Mesenchymal stem cell (in vitro differentiated cells and primary cell): ENCODE results near the gene TTC33.

Experiments
- DNase-seq: peaks from one replicate; pipeline ENCODE4 v3.0.0-alpha.2; 2013
- H2AFZ ChIP-seq: one replicate; pipeline ENCODE4 v1.6.1; 2013; ENCODE audit warnings: low read depth, mild to moderate bottlenecking, control low read depth, inconsistent platforms, low read length, moderate library complexity
- H2AK5ac ChIP-seq: 2 replicates; pipeline ENCODE4 v1.6.1; 2013; ENCODE audit warnings: low read length, moderate library complexity, mild to moderate bottlenecking, inconsistent platforms; ENCODE audit not compliant: severe bottlenecking
- H2BK120ac ChIP-seq: one replicate; pipeline ENCODE4 v1.6.1; 2013; ENCODE audit warnings: low read depth, mild to moderate bottlenecking, inconsistent platforms, low read length, moderate library complexity
- H2BK12ac ChIP-seq, 2 experiments: one replicate each; pipeline ENCODE4 v1.6.1; 2013; ENCODE audit warnings: inconsistent platforms in 2 of 2, low read length in 2 of 2, mild to moderate bottlenecking in 2 of 2, moderate library complexity in 2 of 2, control low read depth in 1 of 2
- H2BK15ac ChIP-seq: one replicate; pipeline ENCODE4 v1.6.1; 2013; ENCODE audit warnings: mild to moderate bottlenecking, low read depth, inconsistent platforms; ENCODE audit not compliant: poor library complexity, severe bottlenecking
- H2BK5ac ChIP-seq: 2 replicates; pipeline ENCODE4 v1.6.1; 2013; ENCODE audit warnings: low read depth, mild to moderate bottlenecking, low read length, control low read depth, inconsistent platforms; ENCODE audit not compliant: poor library complexity, severe bottlenecking
- H3K14ac ChIP-seq, 2 experiments: one replicate each; pipeline ENCODE4 v1.6.1; 2013; ENCODE audit warnings: inconsistent platforms in 2 of 2, low read length in 2 of 2, control low read depth in 1 of 2, mild to moderate bottlenecking in 1 of 2, moderate library complexity in 1 of 2
- H3K18ac ChIP-seq, 2 experiments: one replicate each; pipeline ENCODE4 v1.6.1; 2013; ENCODE audit warnings: inconsistent platforms in 2 of 2, low read length in 2 of 2, control low read depth in 1 of 2, low read depth in 1 of 2, mild to moderate bottlenecking in 1 of 2
- H3K23ac ChIP-seq, 2 experiments: one replicate each; pipeline ENCODE4 v1.6.1; 2013; ENCODE audit warnings: inconsistent platforms in 2 of 2, low read length in 2 of 2, mild to moderate bottlenecking in 2 of 2, moderate library complexity in 2 of 2, control low read depth in 1 of 2
- H3K27ac ChIP-seq: 2 replicates; pipeline ENCODE4 v1.5.1; 2013; ENCODE audit warnings: mild to moderate bottlenecking, moderate library complexity, low read length, control low read depth, inconsistent platforms; ENCODE audit not compliant: poor library complexity, severe bottlenecking
- H3K27me3 ChIP-seq, 2 experiments: 2 replicates each; pipeline versions ENCODE4 v1.6.1 to v1.7.0; 2013; ENCODE audit warnings: low read length in 2 of 2, mild to moderate bottlenecking in 2 of 2, moderate library complexity in 2 of 2, control low read depth in 1 of 2, inconsistent platforms in 1 of 2; ENCODE audit not compliant: control insufficient read depth in 1 of 2, insufficient read depth in 1 of 2
- H3K36me3 ChIP-seq, 2 experiments: 2 replicates each; pipeline versions ENCODE4 v1.6.1 to v1.7.0; 2013; ENCODE audit warnings: low read length in 2 of 2, control low read depth in 1 of 2, inconsistent platforms in 1 of 2, low read depth in 1 of 2, mild to moderate bottlenecking in 1 of 2; ENCODE audit not compliant: insufficient read depth in 2 of 2, control insufficient read depth in 1 of 2
- H3K4ac ChIP-seq, 2 experiments: one replicate each; pipeline ENCODE4 v1.6.1; 2013; ENCODE audit warnings: inconsistent platforms in 2 of 2, low read length in 2 of 2, mild to moderate bottlenecking in 2 of 2, moderate library complexity in 2 of 2, control low read depth in 1 of 2, low read depth in 1 of 2
- H3K4me1 ChIP-seq: 2 replicates; pipeline ENCODE4 v1.6.1; 2013; ENCODE audit warnings: low read depth, low read length, control low read depth; ENCODE audit not compliant: control insufficient read depth, insufficient read depth
- H3K4me2 ChIP-seq: 2 replicates; pipeline ENCODE4 v1.6.1; 2013; ENCODE audit warnings: low read length, mild to moderate bottlenecking, inconsistent platforms; ENCODE audit not compliant: poor library complexity, severe bottlenecking
- H3K4me3 ChIP-seq, 2 experiments: 2 replicates each; pipeline versions ENCODE4 v1.5.1 to v1.7.0; 2013; ENCODE audit warnings: low read length in 2 of 2, mild to moderate bottlenecking in 2 of 2, control low read depth in 1 of 2, low read depth in 1 of 2; ENCODE audit not compliant: insufficient read depth in 1 of 2
- H3K79me1 ChIP-seq: replicated peaks from 2 replicates; pipeline ENCODE4 v1.6.1; 2013; ENCODE audit warnings: mild to moderate bottlenecking, control low read depth, low read length, inconsistent platforms; ENCODE audit not compliant: poor library complexity, severe bottlenecking
- H3K9ac ChIP-seq: 2 replicates; pipeline ENCODE4 v1.7.0; 2013; ENCODE audit warnings: mild to moderate bottlenecking, low read length, moderate library complexity
- H3K9me3 ChIP-seq: 2 replicates; pipeline ENCODE4 v1.7.0; 2013; ENCODE audit warnings: mild to moderate bottlenecking, low read length; ENCODE audit not compliant: control insufficient read depth
- H4K8ac ChIP-seq: one replicate; pipeline ENCODE4 v1.6.1; 2013; ENCODE audit warnings: inconsistent platforms, mild to moderate bottlenecking, low read length, moderate library complexity
- H4K91ac ChIP-seq: one replicate; pipeline ENCODE4 v1.6.1; 2013; ENCODE audit warnings: mild to moderate bottlenecking, low read length, inconsistent platforms
- WGBS: methylation state at CpG from one replicate; pipeline ENCODE4 v1.1.7; 2013; ENCODE audit warnings: mixed read lengths; 5-methylcytosine and 5-hydroxymethylcytosine counted together

Gene TTC33

DNA sequence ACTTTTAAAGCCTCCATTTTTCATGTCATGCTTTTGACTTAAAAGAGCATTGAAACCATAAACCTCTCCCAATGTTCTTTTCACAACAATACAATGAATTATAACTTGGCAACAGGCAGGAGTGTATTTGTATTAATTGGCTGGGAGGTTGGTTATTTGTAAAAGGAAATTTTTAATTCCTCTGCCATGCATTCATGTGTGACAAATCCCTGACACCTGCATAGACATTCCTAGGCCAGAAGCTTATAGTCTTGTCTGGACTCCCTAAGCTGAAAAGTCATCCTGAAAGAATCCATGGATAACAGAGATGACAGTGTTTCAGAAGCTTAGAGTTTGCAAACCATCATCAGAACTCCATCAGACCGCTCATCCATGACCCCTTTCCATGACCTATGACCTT lies 152.4 kb downstream of the TTC33 start:
- no CpG with 5 or more reads among the region's 1 CpG for WGBS
- no peak overlapping the region for H3K14ac ChIP-seq
- no peak overlapping the region for H3K4me3 ChIP-seq

DNA sequence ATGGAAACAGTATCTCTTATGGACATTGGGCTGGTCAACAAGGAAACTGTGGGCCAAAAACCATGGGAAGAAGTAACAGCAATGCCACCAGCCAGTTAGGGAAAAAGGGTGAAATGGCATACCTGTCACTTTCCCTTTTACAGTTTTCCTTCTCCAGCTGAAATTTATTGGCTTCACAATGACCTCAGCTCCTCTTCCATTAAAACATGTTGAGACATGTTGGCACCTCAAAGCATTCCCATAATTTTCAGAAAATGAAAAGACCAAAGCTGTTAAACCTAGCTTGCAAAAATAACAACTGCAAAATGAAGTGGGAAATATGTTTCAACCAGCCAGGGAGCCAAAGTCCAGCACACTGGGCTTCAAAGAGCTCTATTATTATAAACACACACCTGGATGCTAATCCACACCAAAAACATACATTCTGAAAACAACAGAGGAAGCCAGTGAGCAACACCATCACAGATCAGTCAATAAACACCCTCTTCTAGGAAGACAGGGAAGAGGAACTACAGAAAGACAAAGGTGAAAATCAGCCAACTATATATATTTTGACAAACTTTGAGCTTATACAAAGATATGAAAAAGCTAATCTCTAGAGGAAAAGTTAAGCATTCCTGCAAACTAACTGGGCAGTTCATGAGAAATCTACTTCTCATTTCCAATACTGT lies 154.4 kb downstream of the TTC33 start:
- no peak overlapping the region for H3K4ac ChIP-seq

More for the DNA sequence above, 152.4 kb downstream of the TTC33 start:
- H3K9ac ChIP-seq, result no peak overlapping the region
- H2BK5ac ChIP-seq, result no peak overlapping the region
- no peak overlapping the region for H2AK5ac ChIP-seq
- peaks cover 4% of the 10 kb centered on the region for H3K4me1 ChIP-seq
- H4K8ac ChIP-seq, result no peak overlapping the region
- no peak overlapping the region for H4K91ac ChIP-seq
- H3K79me1 ChIP-seq, result no peaks in the 10 kb centered on the region
- H2BK12ac ChIP-seq, result no peak overlapping the region
- H3K27me3 ChIP-seq, result no peaks in the 10 kb centered on the region
- H3K27ac ChIP-seq, result peak overlapping the region; percentile 8
- H3K9me3 ChIP-seq, result no peaks in the 10 kb centered on the region
- no peak for DNase-seq
- H3K4ac ChIP-seq, result no peak overlapping the region
- no peak overlapping the region for H2AFZ ChIP-seq
- no peaks in the 10 kb centered on the region for H3K36me3 ChIP-seq
- H3K4me2 ChIP-seq, result no peak overlapping the region
- H3K23ac ChIP-seq, result no peak overlapping the region
- H3K18ac ChIP-seq, result no peak overlapping the region
- H2BK120ac ChIP-seq, result no peak overlapping the region
- no peak overlapping the region for H2BK15ac ChIP-seq

DNA sequence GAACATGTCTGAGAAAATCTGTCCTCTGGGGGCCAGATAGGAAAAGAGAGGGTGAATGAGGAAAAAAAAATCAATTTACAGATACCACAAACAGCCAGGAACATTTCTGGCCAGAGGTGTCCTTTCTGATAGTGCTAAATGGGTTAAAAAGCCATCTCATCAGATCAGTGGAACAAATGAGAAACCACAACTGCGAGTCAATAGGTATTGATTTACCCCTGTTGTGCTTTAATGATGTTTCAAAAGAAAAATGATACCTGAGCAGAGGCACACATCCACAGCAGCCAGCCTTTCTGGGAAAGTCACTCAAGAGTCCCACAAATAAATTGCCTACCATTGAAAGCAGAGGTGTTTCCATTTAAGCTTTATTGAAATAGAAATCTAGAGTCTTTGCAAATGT lies 155.4 kb downstream of the TTC33 start:
- H3K36me3 ChIP-seq, result no peaks in the 10 kb centered on the region
- no peak overlapping the region for H2BK12ac ChIP-seq
- H3K4me3 ChIP-seq, result no peak overlapping the region
- H2AFZ ChIP-seq, result no peak overlapping the region
- H4K8ac ChIP-seq, result no peak overlapping the region
- H3K4me1 ChIP-seq, result no peaks in the 10 kb centered on the region
- no peak overlapping the region for H2BK5ac ChIP-seq
- H3K9ac ChIP-seq, result no peak overlapping the region
- WGBS, result 57% methylated on average over 1 of the region's 1 CpG
- H3K9me3 ChIP-seq, result no peaks in the 10 kb centered on the region
- no peak overlapping the region for H2AK5ac ChIP-seq
- no peak overlapping the region for H3K4ac ChIP-seq
- H3K27me3 ChIP-seq, result no peaks in the 10 kb centered on the region
- H3K27ac ChIP-seq, result no peak overlapping the region
- H3K18ac ChIP-seq, result no peak overlapping the region
- H2BK15ac ChIP-seq, result no peak overlapping the region
- H3K14ac ChIP-seq, result no peak overlapping the region
- no peak overlapping the region for H2BK120ac ChIP-seq
- no peak overlapping the region for H3K4me2 ChIP-seq
- no peak overlapping the region for H3K23ac ChIP-seq
- H4K91ac ChIP-seq, result no peak overlapping the region
- no peak for DNase-seq
- no peaks in the 10 kb centered on the region for H3K79me1 ChIP-seq

More for the DNA sequence above, 154.4 kb downstream of the TTC33 start:
- peak overlapping the region; percentile 61 for H3K27ac ChIP-seq
- no peak overlapping the region for H2BK5ac ChIP-seq
- H3K9me3 ChIP-seq, result no peaks in the 10 kb centered on the region
- no peak overlapping the region for H3K4me3 ChIP-seq
- H2BK15ac ChIP-seq, result no peak overlapping the region
- H3K14ac ChIP-seq, result no peak overlapping the region
- no peak overlapping the region for H2BK12ac ChIP-seq
- H2AK5ac ChIP-seq, result peak overlapping the region; percentile 41
- H2BK120ac ChIP-seq, result no peak overlapping the region
- peaks cover 4% of the 10 kb centered on the region for H3K4me1 ChIP-seq
- DNase-seq, result no peak
- peak overlapping the region; percentile 17 for H3K9ac ChIP-seq
- H3K36me3 ChIP-seq, result no peaks in the 10 kb centered on the region
- no peak overlapping the region for H2AFZ ChIP-seq
- no peaks in the 10 kb centered on the region for H3K79me1 ChIP-seq
- no peak overlapping the region for H3K4me2 ChIP-seq
- H3K23ac ChIP-seq, result no peak overlapping the region
- no peak overlapping the region for H4K8ac ChIP-seq
- no peaks in the 10 kb centered on the region for H3K27me3 ChIP-seq
- no peak overlapping the region for H3K18ac ChIP-seq
- no peak overlapping the region for H4K91ac ChIP-seq

DNA sequence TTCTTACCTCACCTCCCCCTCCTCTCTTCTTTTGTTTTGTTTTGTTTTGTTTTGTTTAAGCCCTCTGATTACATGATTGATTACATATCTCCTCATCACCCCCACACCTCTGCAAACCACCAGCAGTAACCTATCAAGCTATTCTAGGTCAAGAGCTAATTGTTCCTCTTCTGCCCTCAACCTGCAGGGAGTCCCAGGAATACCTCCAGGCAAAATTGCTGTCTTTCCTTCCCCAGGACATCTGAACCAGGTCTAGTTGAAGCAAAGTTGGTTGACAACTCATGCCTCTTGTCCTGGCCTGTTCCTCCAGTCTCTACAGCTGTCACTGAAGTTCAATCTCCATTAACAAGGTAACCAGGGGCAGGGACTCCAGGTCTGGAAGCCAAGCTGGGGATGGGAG lies 156.1 kb downstream of the TTC33 start:
- no peak overlapping the region for H3K14ac ChIP-seq
- H2AK5ac ChIP-seq, result peak overlapping the region; percentile 60
- no peak overlapping the region for H3K27ac ChIP-seq
- no peak overlapping the region for H3K4ac ChIP-seq
- H4K91ac ChIP-seq, result no peak overlapping the region
- H4K8ac ChIP-seq, result no peak overlapping the region
- H3K9me3 ChIP-seq, result no peaks in the 10 kb centered on the region
- H3K27me3 ChIP-seq, result no peaks in the 10 kb centered on the region
- DNase-seq, result no peak
- no peak overlapping the region for H2AFZ ChIP-seq
- H2BK15ac ChIP-seq, result no peak overlapping the region
- H3K4me2 ChIP-seq, result no peak overlapping the region
- no peaks in the 10 kb centered on the region for H3K36me3 ChIP-seq
- H2BK5ac ChIP-seq, result peak overlapping the region; percentile 5
- no peak overlapping the region for H2BK120ac ChIP-seq
- no peak overlapping the region for H3K9ac ChIP-seq
- no peak overlapping the region for H2BK12ac ChIP-seq
- no peak overlapping the region for H3K23ac ChIP-seq
- no peaks in the 10 kb centered on the region for H3K4me1 ChIP-seq
- no peaks in the 10 kb centered on the region for H3K79me1 ChIP-seq
- H3K4me3 ChIP-seq, result no peak overlapping the region
- H3K18ac ChIP-seq, result no peak overlapping the region
